ENCODE data around the gene RABAC1. TPM values are rescaled to one million over a fixed set of nuclear protein-coding genes. Genes with fewer than 3 reads are reported as not detected.
A peak's percentile ranks its signal among the peaks of the same experiment; 100 is the strongest.

The RABAC1 gene
- total RNA-seq, 2 experiments from 2014 or later: 64.9 to 68.4 TPM

DNA sequence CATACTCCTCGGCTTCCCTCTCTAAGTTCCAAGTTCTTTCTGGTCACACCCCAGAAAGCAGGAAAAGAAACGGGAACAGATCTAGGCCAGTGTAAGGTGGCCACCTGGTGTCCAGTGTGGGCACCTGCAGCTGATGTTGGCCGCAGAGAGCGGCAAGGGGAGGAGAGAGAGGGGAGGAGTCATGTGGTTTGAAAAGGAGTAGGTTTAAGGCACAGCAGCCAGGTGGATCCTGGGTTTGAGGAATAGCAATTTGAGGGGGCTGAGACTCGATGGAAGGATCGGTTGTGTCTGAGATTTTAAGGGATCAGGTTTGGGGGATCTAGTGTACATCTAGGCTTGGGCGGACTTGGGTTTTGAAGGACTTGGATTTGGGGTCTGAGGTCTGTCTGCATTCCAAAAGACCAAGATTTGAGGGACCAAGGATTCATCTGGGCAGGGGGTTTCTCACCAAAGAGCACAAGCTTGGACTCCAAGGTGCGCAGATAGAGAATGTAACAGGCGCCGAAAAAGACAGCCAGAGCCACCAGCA is 1.2 kb downstream of the RABAC1 start:
- Mint-ChIP-seq H3K36me3 (peaks cover 2% of the 10 kb centered on the region), H3K4me1 (ENCODE audit: low read depth) (peaks cover 14% of the 10 kb centered on the region), H3K4me3 (peak overlapping the region; percentile 86), H3K27ac (peak overlapping the region; percentile 56), H3K27me3 (no peaks in the 10 kb centered on the region), H3K9me3 (no peaks in the 10 kb centered on the region)
- CTCF ChIA-PET: interaction anchor here (0.9 to 4.3 kb wide), 12 partner anchors 11 to 229 kb away, joined by 3 to 31 read pairs (median 4); partner anchors contain the start of genes ERFL and RPS19
- intact Hi-C loops (cut with micrococcal nuclease): loop anchor here (2.0 kb wide), 2 partner anchors 23 to 77 kb away; no protein-coding TSS in a partner anchor
- POLR2A ChIA-PET: interaction anchor here (1.3 to 2.8 kb wide), 5 partner anchors 11 to 98 kb away, joined by 3 to 17 read pairs (median 6); partner anchors contain the start of gene RPS19
- DNase-seq: peak; percentile 70

DNA sequence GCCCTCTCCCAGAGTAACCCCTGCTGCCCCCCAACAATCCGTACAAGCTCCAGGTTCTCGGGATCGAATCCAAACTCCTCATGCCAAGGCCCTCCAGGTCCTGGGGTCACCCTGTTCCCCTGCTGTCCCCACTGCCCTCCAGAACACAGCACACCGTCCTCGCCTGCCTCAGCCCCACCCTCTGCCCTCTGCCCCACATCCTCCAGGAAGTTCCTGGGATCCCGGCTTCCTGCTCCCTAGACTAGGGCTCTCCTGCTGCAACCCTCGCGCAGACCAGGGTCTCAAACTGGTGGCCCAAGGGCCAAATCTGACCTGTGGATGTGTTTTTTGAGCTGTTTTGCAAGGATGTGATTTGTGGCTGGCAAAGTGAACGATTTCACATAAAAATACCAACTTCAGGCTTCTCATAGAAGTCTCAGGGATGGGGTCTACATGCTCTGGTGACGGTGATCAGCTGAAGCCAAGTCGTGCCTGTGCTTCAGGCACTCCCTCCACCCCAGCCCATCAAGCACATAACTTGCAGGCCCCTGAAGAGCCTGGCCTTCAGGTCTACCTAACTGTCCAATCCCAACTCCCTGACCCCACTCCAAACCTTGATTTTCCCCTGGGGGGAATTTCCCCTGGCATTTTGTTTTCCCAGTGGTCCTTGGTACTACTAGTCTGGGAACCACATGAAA is 1.8 kb downstream of the RABAC1 start:
- Mint-ChIP-seq H3K27me3 (no peaks in the 10 kb centered on the region), H3K4me3 (no peak overlapping the region), H3K27ac (no peak overlapping the region), H3K4me1 (ENCODE audit: low read depth) (peaks cover 14% of the 10 kb centered on the region), H3K9me3 (no peaks in the 10 kb centered on the region), H3K36me3 (peaks cover 2% of the 10 kb centered on the region)
- POLR2A ChIA-PET: interaction anchor here (1.3 to 2.8 kb wide), 4 partner anchors 11 to 97 kb away, joined by 3 to 17 read pairs (median 6); partner anchors contain the start of gene RPS19
- intact Hi-C loops (cut with micrococcal nuclease): no loop called here
- no peak for DNase-seq
- CTCF ChIA-PET: interaction anchor here (0.7 to 4.3 kb wide), 11 partner anchors 11 to 228 kb away, joined by 3 to 31 read pairs (median 4); partner anchors contain the start of genes ERFL and RPS19

GRCh38 chr19:41956621-41957020 is 2.5 kb downstream of the RABAC1 start:
- Mint-ChIP-seq H3K9me3 (no peaks in the 10 kb centered on the region), H3K4me1 (ENCODE audit: low read depth) (peaks cover 16% of the 10 kb centered on the region), H3K4me3 (no peak overlapping the region), H3K36me3 (peaks cover 2% of the 10 kb centered on the region), H3K27me3 (no peaks in the 10 kb centered on the region), H3K27ac (no peak overlapping the region)
- ChIA-PET CTCF (interaction anchor here (0.7 to 4.3 kb wide), 6 partner anchors 10 to 164 kb away, joined by 3 to 31 read pairs (median 22); partner anchors contain the start of gene RPS19), POLR2A (interaction anchor here (2.7 kb wide), 1 partner anchor 88 kb away, joined by 6 read pairs; no protein-coding TSS in a partner anchor)
- intact Hi-C loops (cut with micrococcal nuclease): no loop called here
- no peak for DNase-seq

- Mint-ChIP-seq H3K4me1 (ENCODE audit: low read depth) (peaks cover 22% of the 10 kb centered on the region), H3K36me3 (peaks cover 2% of the 10 kb centered on the region), H3K4me3 (no peak overlapping the region), H3K9me3 (no peaks in the 10 kb centered on the region), H3K27me3 (no peaks in the 10 kb centered on the region), H3K27ac (no peak overlapping the region)
- ChIA-PET POLR2A (no interaction called here), CTCF (interaction anchor here (1.3 to 4.3 kb wide), 3 partner anchors 82 to 160 kb away, joined by 4 to 31 read pairs (median 4); no protein-coding TSS in a partner anchor)
- no peak for DNase-seq
- intact Hi-C loops (cut with micrococcal nuclease): no loop called here
These were observed 3.6 kb downstream of the RABAC1 start for GRCh38 chr19:41955521-41955920.

DNA sequence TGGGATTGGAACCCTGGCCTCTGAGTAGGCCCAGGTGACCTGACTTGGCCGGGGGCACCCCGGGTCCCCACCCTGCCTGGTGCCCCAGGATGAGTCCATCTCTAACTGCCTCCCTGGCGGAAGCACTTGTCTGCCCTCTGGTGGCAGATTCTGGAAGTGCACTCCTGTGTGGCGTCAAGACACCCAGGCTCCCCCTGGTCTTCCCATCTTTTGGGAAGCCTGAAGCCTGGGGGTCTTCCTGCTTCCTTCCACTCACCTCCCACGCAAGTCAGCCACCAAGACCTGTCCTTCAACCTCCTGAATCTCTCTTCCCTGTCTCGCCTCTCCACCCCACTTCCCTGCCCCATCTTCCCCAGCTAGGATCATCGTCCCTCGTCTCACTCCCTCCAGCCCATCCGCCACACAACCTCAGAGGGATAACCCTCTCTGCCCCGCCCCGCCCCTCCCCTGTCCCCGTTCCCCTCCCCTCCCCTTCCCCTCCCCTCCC is 7.4 kb downstream of the RABAC1 start:
- peak; percentile 91 for DNase-seq
- Mint-ChIP-seq H3K4me3 (no peak overlapping the region), H3K27me3 (no peaks in the 10 kb centered on the region), H3K36me3 (peaks cover 2% of the 10 kb centered on the region), H3K27ac (no peak overlapping the region), H3K9me3 (no peaks in the 10 kb centered on the region), H3K4me1 (ENCODE audit: low read depth) (peaks cover 15% of the 10 kb centered on the region)
- POLR2A ChIA-PET: no interaction called here
- intact Hi-C loops (cut with micrococcal nuclease): loop anchor here (1.0 kb wide), 1 partner anchor 78 kb away; no protein-coding TSS in a partner anchor
- CTCF ChIA-PET: interaction anchor here (0.6 to 4.6 kb wide), 14 partner anchors 9 to 158 kb away, joined by 3 to 46 read pairs (median 5); partner anchors contain the start of genes CD79A, CEACAM3 and RPS19

DNA sequence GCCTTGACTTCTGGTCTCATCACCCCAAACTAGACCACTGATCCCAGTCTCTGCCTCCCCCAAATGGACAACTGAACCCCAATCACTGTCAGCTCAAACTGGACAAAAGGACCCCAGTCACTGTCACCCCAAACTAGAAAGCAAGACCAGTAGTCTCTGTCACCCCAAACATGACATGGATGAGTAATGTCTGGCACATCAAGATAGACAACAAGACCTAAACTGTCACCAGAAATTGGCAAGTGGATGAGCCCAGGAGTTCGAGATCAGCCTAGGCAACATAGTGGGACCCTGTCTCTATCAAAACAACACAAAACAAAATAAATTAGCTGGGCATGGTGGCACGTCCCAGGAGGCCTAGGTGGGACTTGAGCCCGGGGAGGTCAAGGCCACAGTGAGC is 12.0 kb downstream of the RABAC1 start:
- H3K36me3 Mint-ChIP-seq: no peaks in the 10 kb centered on the region
- peak overlapping the region; percentile 62 for H3K27ac Mint-ChIP-seq
- POLR2A ChIA-PET: interaction anchor here (1.1 to 2.7 kb wide), 3 partner anchors 11 to 87 kb away, joined by 3 to 13 read pairs (median 3); partner anchors contain the start of gene RPS19
- CTCF ChIA-PET: interaction anchor here (2.1 to 4.1 kb wide), 4 partner anchors 11 to 87 kb away, joined by 9 to 30 read pairs (median 22); partner anchors contain the start of genes RABAC1 and RPS19
- H3K9me3 Mint-ChIP-seq: no peaks in the 10 kb centered on the region
- peaks cover 43% of the 10 kb centered on the region for H3K4me1 Mint-ChIP-seq (ENCODE audit: low read depth)
- intact Hi-C loops (cut with micrococcal nuclease): loop anchor here (10.0 kb wide), 1 partner anchor 172 kb away; no protein-coding TSS in a partner anchor
- no peak for DNase-seq
- H3K4me3 Mint-ChIP-seq: no peak overlapping the region
- no peaks in the 10 kb centered on the region for H3K27me3 Mint-ChIP-seq

DNA sequence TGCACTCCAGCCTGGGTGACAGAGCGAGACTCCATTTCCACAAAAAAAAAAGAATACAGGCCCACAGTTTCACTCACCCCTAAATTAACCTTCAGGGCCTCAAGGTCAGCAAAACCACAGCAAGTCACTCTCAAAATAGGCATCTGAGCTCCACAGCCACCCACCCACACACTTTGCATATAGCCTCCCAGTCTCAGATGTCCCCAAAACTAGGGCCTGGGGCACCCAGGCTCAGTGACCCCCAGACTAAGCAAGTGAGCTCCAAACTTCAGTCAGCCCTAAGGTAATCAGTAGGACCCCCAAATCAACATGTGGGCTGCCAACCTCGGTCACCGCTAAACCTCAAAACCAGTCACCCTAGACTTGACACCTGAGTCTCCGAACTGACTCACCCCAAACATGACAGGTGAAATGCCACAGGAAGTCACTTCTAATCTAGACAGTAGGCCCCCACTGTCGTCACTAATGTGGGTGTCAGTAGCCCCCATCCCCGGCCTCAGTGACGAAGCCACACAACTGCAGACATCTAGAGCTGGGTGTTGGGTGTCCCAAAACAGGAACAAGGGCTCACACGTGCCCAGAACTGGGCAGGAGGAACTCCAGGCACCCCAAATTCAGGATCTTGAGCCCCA is 13.9 kb downstream of the RABAC1 start:
- Mint-ChIP-seq H3K27ac (peak overlapping the region; percentile 98), H3K9me3 (no peaks in the 10 kb centered on the region), H3K36me3 (no peaks in the 10 kb centered on the region), H3K27me3 (peaks cover 2% of the 10 kb centered on the region), H3K4me3 (peak overlapping the region; percentile 53), H3K4me1 (ENCODE audit: low read depth) (peaks cover 42% of the 10 kb centered on the region)
- intact Hi-C loops (cut with micrococcal nuclease): loop anchor here (1.0 to 10.0 kb wide), 6 partner anchors 9 to 170 kb away; partner anchors contain the start of gene ERFL
- DNase-seq: peak; percentile 95
- ChIA-PET POLR2A (interaction anchor here (0.8 to 2.7 kb wide), 9 partner anchors 8 to 85 kb away, joined by 3 to 28 read pairs (median 9); partner anchors contain the start of genes RABAC1 and RPS19), CTCF (interaction anchor here (0.9 to 4.1 kb wide), 7 partner anchors 9 to 109 kb away, joined by 3 to 30 read pairs (median 10); partner anchors contain the start of genes RABAC1 and RPS19)

GRCh38 chr19:41944336-41944735 is 14.8 kb downstream of the RABAC1 start:
- peaks cover 2% of the 10 kb centered on the region for H3K27me3 Mint-ChIP-seq
- H3K4me1 Mint-ChIP-seq (ENCODE audit: low read depth): peaks cover 43% of the 10 kb centered on the region
- no peaks in the 10 kb centered on the region for H3K9me3 Mint-ChIP-seq
- H3K4me3 Mint-ChIP-seq: no peak overlapping the region
- no peak for DNase-seq
- H3K36me3 Mint-ChIP-seq: no peaks in the 10 kb centered on the region
- CTCF ChIA-PET: interaction anchor here (3.8 to 4.1 kb wide), 2 partner anchors 58 to 72 kb away, joined by 18 to 30 read pairs; no protein-coding TSS in a partner anchor
- H3K27ac Mint-ChIP-seq: peak overlapping the region; percentile 98
- POLR2A ChIA-PET: interaction anchor here (1.6 to 2.7 kb wide), 4 partner anchors 57 to 84 kb away, joined by 9 to 28 read pairs (median 18); partner anchors contain the start of gene RPS19
- intact Hi-C loops (cut with micrococcal nuclease): loop anchor here (2.0 to 10.0 kb wide), 3 partner anchors 16 to 170 kb away; partner anchors contain the start of gene ERFL

- ChIA-PET CTCF (interaction anchor here (3.1 kb wide), 1 partner anchor 10 kb away, joined by 13 read pairs; no protein-coding TSS in a partner anchor), POLR2A (no interaction called here)
- Mint-ChIP-seq H3K27ac (no peak overlapping the region), H3K36me3 (no peaks in the 10 kb centered on the region), H3K27me3 (peaks cover 2% of the 10 kb centered on the region), H3K4me1 (ENCODE audit: low read depth) (peaks cover 40% of the 10 kb centered on the region), H3K4me3 (peak overlapping the region; percentile 30), H3K9me3 (no peaks in the 10 kb centered on the region)
- DNase-seq: no peak
- intact Hi-C loops (cut with micrococcal nuclease): loop anchor here (10.0 kb wide), 1 partner anchor 167 kb away; no protein-coding TSS in a partner anchor
These were observed 17.5 kb downstream of the RABAC1 start for GRCh38 chr19:41941410-41942202.

DNA sequence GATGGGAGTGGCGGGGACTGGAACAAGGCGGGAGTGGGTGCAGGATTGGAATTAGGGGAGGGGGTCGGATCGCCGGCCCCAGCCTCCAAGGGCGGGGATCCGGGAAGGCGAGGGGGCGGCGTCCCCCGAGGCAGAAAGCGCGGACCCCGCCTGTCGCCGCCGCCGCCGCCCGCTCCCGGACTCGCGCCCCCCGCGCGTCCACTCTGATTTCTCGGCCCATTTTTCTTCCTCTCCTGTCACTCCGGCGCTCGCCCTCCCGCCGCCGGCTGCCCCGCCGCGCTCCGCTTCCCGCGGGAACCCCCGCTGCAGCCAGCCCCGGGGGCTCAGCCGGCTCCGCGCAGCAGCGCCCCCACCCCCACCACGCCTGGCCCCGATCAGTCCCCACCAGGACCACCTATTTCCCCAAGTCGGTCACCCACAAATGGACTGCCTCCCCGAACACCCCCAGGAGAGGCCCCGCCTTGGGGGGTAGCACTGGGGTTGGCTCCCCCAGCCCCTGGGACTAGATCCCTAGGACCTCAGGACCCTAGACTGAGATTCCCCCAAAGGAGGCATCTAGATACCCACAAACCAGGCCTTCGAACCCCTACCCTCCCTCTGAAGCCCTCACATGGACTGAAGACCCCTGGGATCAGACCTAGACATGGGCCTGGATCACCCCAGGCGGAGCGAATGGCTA is 18.3 kb downstream of the RABAC1 start:
- no peaks in the 10 kb centered on the region for H3K36me3 Mint-ChIP-seq
- peaks cover 2% of the 10 kb centered on the region for H3K27me3 Mint-ChIP-seq
- intact Hi-C loops (cut with micrococcal nuclease): loop anchor here (10.0 kb wide), 1 partner anchor 166 kb away; no protein-coding TSS in a partner anchor
- H3K4me3 Mint-ChIP-seq: peak overlapping the region; percentile 75
- H3K27ac Mint-ChIP-seq: peak overlapping the region; percentile 73
- H3K4me1 Mint-ChIP-seq (ENCODE audit: low read depth): peaks cover 41% of the 10 kb centered on the region
- no peaks in the 10 kb centered on the region for H3K9me3 Mint-ChIP-seq
- CTCF ChIA-PET: interaction anchor here (3.1 kb wide), 1 partner anchor 11 kb away, joined by 13 read pairs; no protein-coding TSS in a partner anchor
- no peak for DNase-seq
- POLR2A ChIA-PET: no interaction called here

All from activated CD4-positive, alpha-beta memory T cell treated with anti-CD3 and anti-CD28 coated beads for 36 hours (primary cell).